ENCODE measurements around the gene SPIRE1. TPM values are rescaled to one million over a fixed set of nuclear protein-coding genes. Genes with fewer than 3 reads are reported as not detected.
"Not testable (repeated sequence)": the region's sequence is repeated elsewhere in the genome, so short reads cannot be mapped to it uniquely, and the experiment has no call there.

Gene SPIRE1
- total RNA-seq, 1 donor from 2014 or later = 34.9 TPM

GRCh38 chr18:12420821-12421421, 237.0 kb downstream of the SPIRE1 start:
- no peaks in the 10 kb centered on the region for H3K9me3 Mint-ChIP-seq
- peaks cover 33% of the 10 kb centered on the region for H3K4me1 Mint-ChIP-seq
- H3K4me3 Mint-ChIP-seq = peak overlapping the region; percentile 89
- H3K36me3 Mint-ChIP-seq (ENCODE audit: low read depth) = no peaks in the 10 kb centered on the region
- peak overlapping the region; percentile 85 for H3K27ac Mint-ChIP-seq (ENCODE audit: unreplicated experiment)
- DNase-seq (ENCODE audit: low read depth, low spot score) = peak; percentile 43
- no peak for TF ChIP-seq CTCF (conservative IDR thresholded peaks at IDR 0.05)
- H3K27me3 Mint-ChIP-seq (ENCODE audit: low read depth) = no peaks in the 10 kb centered on the region

GRCh38 chr18:12417687-12418086, 240.2 kb downstream of the SPIRE1 start:
- Mint-ChIP-seq H3K4me1 (peaks cover 50% of the 10 kb centered on the region), H3K4me3 (peak overlapping the region; percentile 98), H3K36me3 (ENCODE audit: low read depth) (no peaks in the 10 kb centered on the region), H3K27me3 (ENCODE audit: low read depth) (no peaks in the 10 kb centered on the region), H3K27ac (ENCODE audit: unreplicated experiment) (no peak overlapping the region), H3K9me3 (no peaks in the 10 kb centered on the region)
- no peak for TF ChIP-seq CTCF (conservative IDR thresholded peaks at IDR 0.05)
- DNase-seq (ENCODE audit: low read depth, low spot score) = no peak

GRCh38 chr18:12416098-12416729, 241.7 kb downstream of the SPIRE1 start:
- peak overlapping the region; percentile 52 for H3K4me3 Mint-ChIP-seq

GRCh38 chr18:12411456-12411855, 246.5 kb downstream of the SPIRE1 start:
- no peak for TF ChIP-seq CTCF (conservative IDR thresholded peaks at IDR 0.05)
- Mint-ChIP-seq H3K36me3 (ENCODE audit: low read depth) (no peaks in the 10 kb centered on the region), H3K27me3 (ENCODE audit: low read depth) (peaks cover 12% of the 10 kb centered on the region), H3K27ac (ENCODE audit: unreplicated experiment) (no peak overlapping the region), H3K9me3 (no peaks in the 10 kb centered on the region), H3K4me3 (no peak overlapping the region), H3K4me1 (peaks cover 44% of the 10 kb centered on the region)
- DNase-seq (ENCODE audit: low read depth, low spot score) = no peak

More at GRCh38 chr18:12416098-12416729, 241.7 kb downstream of the SPIRE1 start:
- Mint-ChIP-seq H3K27ac (ENCODE audit: unreplicated experiment) (peak overlapping the region; percentile 1), H3K9me3 (no peaks in the 10 kb centered on the region), H3K36me3 (ENCODE audit: low read depth) (no peaks in the 10 kb centered on the region), H3K27me3 (ENCODE audit: low read depth) (no peaks in the 10 kb centered on the region), H3K4me1 (peaks cover 44% of the 10 kb centered on the region)
- no peak for DNase-seq (ENCODE audit: low read depth, low spot score)
- TF ChIP-seq CTCF (conservative IDR thresholded peaks at IDR 0.05) = no peak

- DNase-seq (ENCODE audit: low read depth, low spot score); H3K9me3 Mint-ChIP-seq; H3K27ac Mint-ChIP-seq (ENCODE audit: unreplicated experiment); H3K36me3 Mint-ChIP-seq (ENCODE audit: low read depth): not testable (repeated sequence)
- H3K4me3 Mint-ChIP-seq = peak overlapping the region; percentile 39
- peaks cover 19% of the 10 kb centered on the region for H3K27me3 Mint-ChIP-seq (ENCODE audit: low read depth)
- H3K4me1 Mint-ChIP-seq = peaks cover 44% of the 10 kb centered on the region
Observed at GRCh38 chr18:12410747-12411146, 247.2 kb downstream of the SPIRE1 start.

- Mint-ChIP-seq H3K27me3 (ENCODE audit: low read depth) (peaks cover 26% of the 10 kb centered on the region), H3K4me3 (peak overlapping the region; percentile 74), H3K36me3 (ENCODE audit: low read depth) (no peaks in the 10 kb centered on the region), H3K4me1 (peaks cover 40% of the 10 kb centered on the region), H3K9me3 (no peaks in the 10 kb centered on the region), H3K27ac (ENCODE audit: unreplicated experiment) (no peak overlapping the region)
- no peak for TF ChIP-seq CTCF (conservative IDR thresholded peaks at IDR 0.05)
- no peak for DNase-seq (ENCODE audit: low read depth, low spot score)
Observed at GRCh38 chr18:12410081-12410481, 247.8 kb downstream of the SPIRE1 start.
